Measurements from ENCODE around the gene PARVB.
"Not testable (repeated sequence)": the region's sequence is repeated elsewhere in the genome, so short reads cannot be mapped to it uniquely, and the experiment has no call there.

PARVB gene

GRCh38 chr22:44005524-44005923, 18.6 kb upstream of the PARVB start:
- H3K36me3 ChIP-seq (ENCODE audit: control insufficient read depth, insufficient read depth, low read length), result no peaks in the 10 kb centered on the region
- H3K27me3 ChIP-seq (replicated peaks; ENCODE audit: control insufficient read depth, insufficient read depth, low read length, poor library complexity, severe bottlenecking), result no peaks in the 10 kb centered on the region
- no peak for DNase-seq
- H3K27ac ChIP-seq (ENCODE audit: insufficient read depth, low read length, poor library complexity, severe bottlenecking), result no peak overlapping the region
- H3K4me1 ChIP-seq (ENCODE audit: control insufficient read depth, insufficient read depth, low read length, poor library complexity, severe bottlenecking), result no peaks in the 10 kb centered on the region
- H3K4me3 ChIP-seq (ENCODE audit: insufficient read depth, low read depth, low read length, poor library complexity, severe bottlenecking), result no peak overlapping the region
- H3K9me3 ChIP-seq (ENCODE audit: control insufficient read depth, low read length), result no peaks in the 10 kb centered on the region

GRCh38 chr22:44012162-44012561, 11.9 kb upstream of the PARVB start:
- Histone ChIP-seq H3K9me3 (ENCODE audit: control insufficient read depth, low read length) (no peaks in the 10 kb centered on the region), H3K36me3 (ENCODE audit: control insufficient read depth, insufficient read depth, low read length) (no peaks in the 10 kb centered on the region), H3K4me3 (ENCODE audit: insufficient read depth, low read depth, low read length, poor library complexity, severe bottlenecking) (no peak overlapping the region), H3K27me3 (replicated peaks; ENCODE audit: control insufficient read depth, insufficient read depth, low read length, poor library complexity, severe bottlenecking) (no peaks in the 10 kb centered on the region), H3K4me1 (ENCODE audit: control insufficient read depth, insufficient read depth, low read length, poor library complexity, severe bottlenecking) (no peaks in the 10 kb centered on the region), H3K27ac (ENCODE audit: insufficient read depth, low read length, poor library complexity, severe bottlenecking) (no peak overlapping the region)
- no peak for DNase-seq

GRCh38 chr22:44012591-44012990, 11.5 kb upstream of the PARVB start:
- Histone ChIP-seq H3K4me1 (ENCODE audit: control insufficient read depth, insufficient read depth, low read length, poor library complexity, severe bottlenecking) (no peaks in the 10 kb centered on the region), H3K36me3 (ENCODE audit: control insufficient read depth, insufficient read depth, low read length) (no peaks in the 10 kb centered on the region), H3K9me3 (ENCODE audit: control insufficient read depth, low read length) (no peaks in the 10 kb centered on the region), H3K27me3 (replicated peaks; ENCODE audit: control insufficient read depth, insufficient read depth, low read length, poor library complexity, severe bottlenecking) (no peaks in the 10 kb centered on the region), H3K4me3 (ENCODE audit: insufficient read depth, low read depth, low read length, poor library complexity, severe bottlenecking) (no peak overlapping the region), H3K27ac (ENCODE audit: insufficient read depth, low read length, poor library complexity, severe bottlenecking) (no peak overlapping the region)
- no peak for DNase-seq

GRCh38 chr22:44014241-44014640, 9.9 kb upstream of the PARVB start:
- H3K4me3 ChIP-seq (ENCODE audit: insufficient read depth, low read depth, low read length, poor library complexity, severe bottlenecking), result no peak overlapping the region
- H3K4me1 ChIP-seq (ENCODE audit: control insufficient read depth, insufficient read depth, low read length, poor library complexity, severe bottlenecking), result no peaks in the 10 kb centered on the region
- DNase-seq, result no peak
- H3K9me3 ChIP-seq (ENCODE audit: control insufficient read depth, low read length), result no peaks in the 10 kb centered on the region
- no peak overlapping the region for H3K27ac ChIP-seq (ENCODE audit: insufficient read depth, low read length, poor library complexity, severe bottlenecking)
- H3K36me3 ChIP-seq (ENCODE audit: control insufficient read depth, insufficient read depth, low read length), result no peaks in the 10 kb centered on the region
- no peaks in the 10 kb centered on the region for H3K27me3 ChIP-seq (replicated peaks; ENCODE audit: control insufficient read depth, insufficient read depth, low read length, poor library complexity, severe bottlenecking)

GRCh38 chr22:44016586-44016985, 7.5 kb upstream of the PARVB start:
- H3K36me3 ChIP-seq (ENCODE audit: control insufficient read depth, insufficient read depth, low read length); H3K27ac ChIP-seq (ENCODE audit: insufficient read depth, low read length, poor library complexity, severe bottlenecking); H3K9me3 ChIP-seq (ENCODE audit: control insufficient read depth, low read length); DNase-seq; H3K4me1 ChIP-seq (ENCODE audit: control insufficient read depth, insufficient read depth, low read length, poor library complexity, severe bottlenecking); H3K4me3 ChIP-seq (ENCODE audit: insufficient read depth, low read depth, low read length, poor library complexity, severe bottlenecking); H3K27me3 ChIP-seq (replicated peaks; ENCODE audit: control insufficient read depth, insufficient read depth, low read length, poor library complexity, severe bottlenecking): not testable (repeated sequence)

GRCh38 chr22:44018594-44018993, 5.5 kb upstream of the PARVB start:
- H3K9me3 ChIP-seq (ENCODE audit: control insufficient read depth, low read length), result no peaks in the 10 kb centered on the region
- DNase-seq, result no peak
- H3K4me3 ChIP-seq (ENCODE audit: insufficient read depth, low read depth, low read length, poor library complexity, severe bottlenecking), result no peak overlapping the region
- H3K4me1 ChIP-seq (ENCODE audit: control insufficient read depth, insufficient read depth, low read length, poor library complexity, severe bottlenecking), result peaks cover 1% of the 10 kb centered on the region
- H3K27me3 ChIP-seq (replicated peaks; ENCODE audit: control insufficient read depth, insufficient read depth, low read length, poor library complexity, severe bottlenecking), result no peaks in the 10 kb centered on the region
- H3K36me3 ChIP-seq (ENCODE audit: control insufficient read depth, insufficient read depth, low read length), result no peaks in the 10 kb centered on the region
- H3K27ac ChIP-seq (ENCODE audit: insufficient read depth, low read length, poor library complexity, severe bottlenecking), result no peak overlapping the region

- Histone ChIP-seq H3K4me1 (ENCODE audit: control insufficient read depth, insufficient read depth, low read length, poor library complexity, severe bottlenecking) (peaks cover 4% of the 10 kb centered on the region), H3K9me3 (ENCODE audit: control insufficient read depth, low read length) (no peaks in the 10 kb centered on the region), H3K27me3 (replicated peaks; ENCODE audit: control insufficient read depth, insufficient read depth, low read length, poor library complexity, severe bottlenecking) (no peaks in the 10 kb centered on the region), H3K36me3 (ENCODE audit: control insufficient read depth, insufficient read depth, low read length) (no peaks in the 10 kb centered on the region), H3K27ac (ENCODE audit: insufficient read depth, low read length, poor library complexity, severe bottlenecking) (no peak overlapping the region), H3K4me3 (ENCODE audit: insufficient read depth, low read depth, low read length, poor library complexity, severe bottlenecking) (no peak overlapping the region)
- DNase-seq, result no peak
Observed at GRCh38 chr22:44019416-44019815, 4.7 kb upstream of the PARVB start.

- H3K4me3 ChIP-seq (ENCODE audit: insufficient read depth, low read depth, low read length, poor library complexity, severe bottlenecking), result no peak overlapping the region
- H3K9me3 ChIP-seq (ENCODE audit: control insufficient read depth, low read length), result no peaks in the 10 kb centered on the region
- no peak for DNase-seq
- no peaks in the 10 kb centered on the region for H3K27me3 ChIP-seq (replicated peaks; ENCODE audit: control insufficient read depth, insufficient read depth, low read length, poor library complexity, severe bottlenecking)
- peaks cover 4% of the 10 kb centered on the region for H3K4me1 ChIP-seq (ENCODE audit: control insufficient read depth, insufficient read depth, low read length, poor library complexity, severe bottlenecking)
- H3K36me3 ChIP-seq (ENCODE audit: control insufficient read depth, insufficient read depth, low read length), result no peaks in the 10 kb centered on the region
- H3K27ac ChIP-seq (ENCODE audit: insufficient read depth, low read length, poor library complexity, severe bottlenecking), result no peak overlapping the region
Observed at GRCh38 chr22:44019846-44020245, 4.3 kb upstream of the PARVB start.

GRCh38 chr22:44020981-44021380, 3.1 kb upstream of the PARVB start:
- H3K4me3 ChIP-seq (ENCODE audit: insufficient read depth, low read depth, low read length, poor library complexity, severe bottlenecking), result no peak overlapping the region
- H3K27me3 ChIP-seq (replicated peaks; ENCODE audit: control insufficient read depth, insufficient read depth, low read length, poor library complexity, severe bottlenecking), result no peaks in the 10 kb centered on the region
- H3K9me3 ChIP-seq (ENCODE audit: control insufficient read depth, low read length), result no peaks in the 10 kb centered on the region
- no peak overlapping the region for H3K27ac ChIP-seq (ENCODE audit: insufficient read depth, low read length, poor library complexity, severe bottlenecking)
- DNase-seq, result no peak
- H3K4me1 ChIP-seq (ENCODE audit: control insufficient read depth, insufficient read depth, low read length, poor library complexity, severe bottlenecking), result peaks cover 4% of the 10 kb centered on the region
- no peaks in the 10 kb centered on the region for H3K36me3 ChIP-seq (ENCODE audit: control insufficient read depth, insufficient read depth, low read length)

- Histone ChIP-seq H3K36me3 (ENCODE audit: control insufficient read depth, insufficient read depth, low read length) (no peaks in the 10 kb centered on the region), H3K4me1 (ENCODE audit: control insufficient read depth, insufficient read depth, low read length, poor library complexity, severe bottlenecking) (peaks cover 12% of the 10 kb centered on the region), H3K9me3 (ENCODE audit: control insufficient read depth, low read length) (no peaks in the 10 kb centered on the region), H3K27me3 (replicated peaks; ENCODE audit: control insufficient read depth, insufficient read depth, low read length, poor library complexity, severe bottlenecking) (no peaks in the 10 kb centered on the region), H3K27ac (ENCODE audit: insufficient read depth, low read length, poor library complexity, severe bottlenecking) (peak overlapping the region; percentile 22), H3K4me3 (ENCODE audit: insufficient read depth, low read depth, low read length, poor library complexity, severe bottlenecking) (peak overlapping the region; percentile 40)
- no peak for DNase-seq
Observed at GRCh38 chr22:44023404-44024287, 456 bp upstream of the PARVB start.

All from effector memory CD4-positive, alpha-beta T cell (primary cell).